Measurements from ENCODE around the gene TAC1.

Gene TAC1

GRCh38 chr7:97694355-97694754, 37.5 kb upstream of the TAC1 start:
- H4K20me1 ChIP-seq (ENCODE audit: low read depth, low read length): no peaks in the 10 kb centered on the region
- H3K9me2 ChIP-seq (replicated peaks; ENCODE audit: insufficient read depth, low read length): no peaks in the 10 kb centered on the region
- no peak overlapping the region for H3K9ac ChIP-seq (ENCODE audit: low read length)
- H3K79me2 ChIP-seq (ENCODE audit: insufficient read depth, low read length): no peaks in the 10 kb centered on the region
- H2AFZ ChIP-seq (ENCODE audit: low read depth, low read length, severe bottlenecking): no peak overlapping the region
- no peak overlapping the region for H3K27ac ChIP-seq (ENCODE audit: low read depth, low read length)
- H3K36me3 ChIP-seq (ENCODE audit: low read length): no peaks in the 10 kb centered on the region
- H3F3A ChIP-seq (ENCODE audit: insufficient read depth): no peaks in the 10 kb centered on the region
- no peak overlapping the region for H3K4me2 ChIP-seq (ENCODE audit: low read depth, low read length, poor library complexity, severe bottlenecking)
- H3K4me3 ChIP-seq (ENCODE audit: insufficient read depth, low read length, poor library complexity, severe bottlenecking): no peak overlapping the region
- H3K27me3 ChIP-seq (ENCODE audit: low read length): no peaks in the 10 kb centered on the region
- no peak for TF ChIP-seq CTCF (IDR thresholded peaks at IDR 0.05; ENCODE audit: insufficient read depth, low read length, poor library complexity, severe bottlenecking)
- no peak for TF ChIP-seq EZH2phosphoT487 (conservative IDR thresholded peaks at IDR 0.05; ENCODE audit: low read length)
- H3K9me3 ChIP-seq (ENCODE audit: insufficient read depth, low read length): no peaks in the 10 kb centered on the region

GRCh38 chr7:97697396-97697795, 34.5 kb upstream of the TAC1 start:
- H4K20me1 ChIP-seq (ENCODE audit: low read depth, low read length): no peaks in the 10 kb centered on the region
- no peak overlapping the region for H2AFZ ChIP-seq (ENCODE audit: low read depth, low read length, severe bottlenecking)
- H3K27me3 ChIP-seq (ENCODE audit: low read length): no peaks in the 10 kb centered on the region
- H3K4me3 ChIP-seq (ENCODE audit: insufficient read depth, low read length, poor library complexity, severe bottlenecking): no peak overlapping the region
- no peaks in the 10 kb centered on the region for H3F3A ChIP-seq (ENCODE audit: insufficient read depth)
- H3K9ac ChIP-seq (ENCODE audit: low read length): no peak overlapping the region
- H3K36me3 ChIP-seq (ENCODE audit: low read length): no peaks in the 10 kb centered on the region
- H3K27ac ChIP-seq (ENCODE audit: low read depth, low read length): no peak overlapping the region
- TF ChIP-seq EZH2phosphoT487 (conservative IDR thresholded peaks at IDR 0.05; ENCODE audit: low read length) (no peak), CTCF (IDR thresholded peaks at IDR 0.05; ENCODE audit: insufficient read depth, low read length, poor library complexity, severe bottlenecking) (no peak)
- no peak overlapping the region for H3K4me2 ChIP-seq (ENCODE audit: low read depth, low read length, poor library complexity, severe bottlenecking)
- H3K9me3 ChIP-seq (ENCODE audit: insufficient read depth, low read length): no peaks in the 10 kb centered on the region
- no peaks in the 10 kb centered on the region for H3K9me2 ChIP-seq (replicated peaks; ENCODE audit: insufficient read depth, low read length)
- H3K79me2 ChIP-seq (ENCODE audit: insufficient read depth, low read length): no peaks in the 10 kb centered on the region

- Histone ChIP-seq H3K4me3 (ENCODE audit: insufficient read depth, low read length, poor library complexity, severe bottlenecking) (no peak overlapping the region), H4K20me1 (ENCODE audit: low read depth, low read length) (no peaks in the 10 kb centered on the region), H3K4me2 (ENCODE audit: low read depth, low read length, poor library complexity, severe bottlenecking) (no peak overlapping the region), H3K36me3 (ENCODE audit: low read length) (no peaks in the 10 kb centered on the region), H2AFZ (ENCODE audit: low read depth, low read length, severe bottlenecking) (no peak overlapping the region), H3K9ac (ENCODE audit: low read length) (no peak overlapping the region), H3K27me3 (ENCODE audit: low read length) (no peaks in the 10 kb centered on the region), H3K27ac (ENCODE audit: low read depth, low read length) (no peak overlapping the region), H3K9me2 (replicated peaks; ENCODE audit: insufficient read depth, low read length) (no peaks in the 10 kb centered on the region), H3F3A (ENCODE audit: insufficient read depth) (no peaks in the 10 kb centered on the region), H3K9me3 (ENCODE audit: insufficient read depth, low read length) (no peaks in the 10 kb centered on the region), H3K79me2 (ENCODE audit: insufficient read depth, low read length) (no peaks in the 10 kb centered on the region)
- no peak for TF ChIP-seq CTCF (IDR thresholded peaks at IDR 0.05; ENCODE audit: insufficient read depth, low read length, poor library complexity, severe bottlenecking)
- no peak for TF ChIP-seq EZH2phosphoT487 (conservative IDR thresholded peaks at IDR 0.05; ENCODE audit: low read length)
Measured at GRCh38 chr7:97722386-97722785, 9.5 kb upstream of the TAC1 start.

All from SU-DHL-6 (cell line).